CD4-positive, alpha-beta memory T cell (primary cell): ENCODE measurements around the gene COX7A2. TPM values are rescaled to one million over a fixed set of nuclear protein-coding genes. Genes with fewer than 3 reads are reported as not detected.

Experiments
- CTCF ChIA-PET: fragments of 350-600 bp; sonication (Branson Sonifier 250); formaldehyde crosslinking; loops from one replicate; lab custom pipeline; 2021; ENCODE audit warnings: inconsistent platforms; ENCODE audit not compliant: partially characterized antibody; lab: Charles Lee
- POLR2A ChIA-PET: fragments of 350-600 bp; sonication (Branson Sonifier 250); formaldehyde crosslinking; loops from one replicate; lab custom pipeline; 2021; ENCODE audit not compliant: partially characterized antibody; lab: Charles Lee
- DNase-seq, 5 donors: peaks; one replicate each; pipeline versions ENCODE4 v3.0.0 to v3.0.0-alpha.2; 2020 to 2022; ENCODE audit warnings: mixed read lengths in 1 of 5
- H3K27ac ChIP-seq: one replicate; pipeline ENCODE4 v1.7.0; 2013; ENCODE audit warnings: low read depth, low read length
- H3K27me3 ChIP-seq: 2 replicates; pipeline ENCODE4 v1.7.0; 2013; ENCODE audit warnings: mild to moderate bottlenecking, low read length, moderate library complexity; ENCODE audit not compliant: insufficient read depth
- H3K36me3 ChIP-seq: 2 replicates; pipeline ENCODE4 v1.7.0; 2013; ENCODE audit warnings: mild to moderate bottlenecking, low read length, moderate library complexity; ENCODE audit not compliant: insufficient read depth
- H3K4me1 ChIP-seq: 2 replicates; pipeline ENCODE4 v1.7.0; 2013; ENCODE audit warnings: mild to moderate bottlenecking, low read length, moderate library complexity; ENCODE audit not compliant: insufficient read depth
- H3K4me3 ChIP-seq, 2 donors: one replicate each; pipeline ENCODE4 v1.7.0; 2013; ENCODE audit warnings: low read length in 2 of 2, mild to moderate bottlenecking in 1 of 2
- H3K9me3 ChIP-seq, 2 donors: one replicate each; pipeline ENCODE4 v1.7.0; 2013; ENCODE audit warnings: low read length in 2 of 2, control low read depth in 1 of 2; ENCODE audit not compliant: control insufficient read depth in 1 of 2
- H3K27ac Mint-ChIP-seq, 7 donors: one replicate each; pipeline ENCODE4 v1.8.0; 2020 to 2021; ENCODE audit warnings: mixed read lengths in 7 of 7, mild to moderate bottlenecking in 6 of 7, inconsistent platforms in 3 of 7, moderate library complexity in 3 of 7
- H3K27me3 Mint-ChIP-seq, 2 donors: one replicate each; pipeline ENCODE4 v1.8.0; 2020 to 2021; ENCODE audit warnings: mixed read lengths in 2 of 2
- H3K36me3 Mint-ChIP-seq, 2 donors: one replicate each; pipeline ENCODE4 v1.8.0; 2020 to 2021; ENCODE audit warnings: mixed read lengths in 2 of 2, inconsistent platforms in 1 of 2, mild to moderate bottlenecking in 1 of 2
- H3K4me1 Mint-ChIP-seq, 4 donors: one replicate each; pipeline ENCODE4 v1.8.0; 2020 to 2021; ENCODE audit warnings: mixed read lengths in 4 of 4, mild to moderate bottlenecking in 1 of 4
- H3K4me3 Mint-ChIP-seq, 8 donors: one replicate each; pipeline ENCODE4 v1.8.0; 2020 to 2021; ENCODE audit warnings: mixed read lengths in 8 of 8, mild to moderate bottlenecking in 7 of 8, moderate library complexity in 6 of 8, inconsistent platforms in 3 of 8
- H3K9me3 Mint-ChIP-seq, 8 donors: one replicate each; pipeline ENCODE4 v1.8.0; 2020 to 2021; ENCODE audit warnings: mixed read lengths in 8 of 8, mild to moderate bottlenecking in 5 of 8, inconsistent platforms in 3 of 8, moderate library complexity in 1 of 8
- intact Hi-C: fragments of 100-400 bp; cut with micrococcal nuclease; formaldehyde crosslinking; loops from one replicate; pipeline ENCODE4 v1.15.1; 2023
- polyA plus RNA-seq, 2 donors: library from polyadenylated mRNA; unstranded; fragments of 300-500 nt; fragmentation: Illumina TruSeq; gene quantifications; one replicate each; pipeline ENCODE4 v1.2.3, GENCODE V29; 2021
- total RNA-seq, 2 experiments: library from RNA; stranded (reverse); gene quantifications; one replicate each; pipeline ENCODE4 v1.2.3, GENCODE V29; 2021

COX7A2 gene
- total and polyA plus RNA-seq, 4 experiments from 2014 or later, result 188 to 1,007 (median 505) TPM

DNA sequence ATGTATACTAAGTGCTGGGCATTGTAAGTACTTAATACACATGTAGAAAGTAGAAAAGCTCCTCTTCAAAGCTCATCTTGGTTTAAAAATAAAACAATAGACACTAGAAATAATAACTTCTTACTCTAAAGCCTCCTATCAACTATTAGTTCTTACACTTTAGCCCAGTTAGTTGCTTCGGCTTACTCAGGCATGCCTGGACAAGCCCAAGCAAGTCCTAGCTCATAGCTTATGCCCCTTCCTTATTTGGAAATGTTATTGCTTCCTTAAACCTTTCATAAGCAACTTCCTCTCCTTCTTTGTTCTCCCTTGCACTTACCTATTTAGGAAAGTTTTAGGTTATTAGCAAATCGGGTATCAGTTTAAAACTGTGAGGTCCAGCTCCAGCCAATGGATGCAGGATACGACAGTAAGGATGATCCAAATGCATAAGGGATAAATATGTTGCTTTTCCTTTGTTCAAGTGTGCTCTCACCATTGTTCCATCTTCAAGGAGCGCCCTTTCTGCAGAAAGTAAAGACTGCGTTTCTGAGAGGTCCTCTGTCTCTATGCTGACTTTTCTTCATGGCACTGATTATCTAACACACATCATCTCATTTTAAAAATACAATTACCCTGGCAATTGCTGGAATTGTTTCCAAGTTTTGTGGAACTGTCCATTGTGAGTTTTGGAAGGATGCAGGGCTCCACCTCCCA is 28.7 kb upstream of the COX7A2 start:
- Mint-ChIP-seq H3K27me3 (no peaks in the 10 kb centered on the region), H3K27ac (peak overlapping the region in 4 of 7 donors; percentile 11 to 74 (median 46)), H3K4me3 (peak overlapping the region in 2 of 8 donors; percentile 14 to 25), H3K9me3 (peaks cover 0 to 2% (median 0%) of the 10 kb centered on the region in 8 donors), H3K4me1 (peaks cover 60 to 85% (median 72%) of the 10 kb centered on the region in 4 donors), H3K36me3 (peaks cover 36 to 37% of the 10 kb centered on the region in 2 donors)
- Histone ChIP-seq H3K4me1 (peaks cover 46% of the 10 kb centered on the region), H3K9me3 (no peaks in the 10 kb centered on the region), H3K4me3 (no peak overlapping the region), H3K36me3 (peaks cover 6% of the 10 kb centered on the region), H3K27me3 (no peaks in the 10 kb centered on the region), H3K27ac (no peak overlapping the region)
- ChIA-PET CTCF (interaction anchor here (1.5 to 2.8 kb wide), 3 partner anchors 10 to 255 kb away, joined by 3 to 8 read pairs (median 4); no protein-coding TSS in a partner anchor), POLR2A (interaction anchor here (1.4 kb wide), 1 partner anchor 12 kb away, joined by 6 read pairs; the partner anchor contains the start of gene TMEM30A)
- intact Hi-C loops, result no loop called here
- no peak for DNase-seq

- Histone ChIP-seq H3K4me1 (peaks cover 26% of the 10 kb centered on the region), H3K4me3 (no peak overlapping the region), H3K27ac (no peak overlapping the region), H3K36me3 (peaks cover 8% of the 10 kb centered on the region), H3K9me3 (no peaks in the 10 kb centered on the region), H3K27me3 (no peaks in the 10 kb centered on the region)
- POLR2A ChIA-PET, result no interaction called here
- CTCF ChIA-PET, result interaction anchor here (1.2 to 3.1 kb wide), 4 partner anchors 9 to 16 kb away, joined by 6 to 20 read pairs (median 7); no protein-coding TSS in a partner anchor
- no peak for DNase-seq
- Mint-ChIP-seq H3K4me3 (no peak overlapping the region), H3K27ac (peak overlapping the region in 5 of 7 donors; percentile 8 to 58 (median 47)), H3K27me3 (no peaks in the 10 kb centered on the region), H3K9me3 (peaks cover 0 to 2% (median 0%) of the 10 kb centered on the region in 8 donors), H3K36me3 (peaks cover 14 to 29% of the 10 kb centered on the region in 2 donors), H3K4me1 (peaks cover 39 to 61% (median 49%) of the 10 kb centered on the region in 4 donors)
- intact Hi-C loops, result no loop called here
Measured at GRCh38 chr6:75268988-75269354, 25.4 kb upstream of the COX7A2 start.

- Mint-ChIP-seq H3K36me3 (peaks cover 15 to 34% of the 10 kb centered on the region in 2 donors), H3K4me3 (no peak overlapping the region), H3K9me3 (peaks cover 0 to 2% (median 0%) of the 10 kb centered on the region in 8 donors), H3K27ac (peak overlapping the region in 6 of 7 donors; percentile 8 to 77 (median 50)), H3K4me1 (peaks cover 36 to 57% (median 45%) of the 10 kb centered on the region in 4 donors), H3K27me3 (no peaks in the 10 kb centered on the region)
- peaks cover 15% of the 10 kb centered on the region for H3K36me3 ChIP-seq
- peaks cover 26% of the 10 kb centered on the region for H3K4me1 ChIP-seq
- H3K4me3 ChIP-seq, result no peak overlapping the region
- POLR2A ChIA-PET, result interaction anchor here (1.1 to 1.7 kb wide), 2 partner anchors 17 to 334 kb away, joined by 3 read pairs; no protein-coding TSS in a partner anchor
- DNase-seq, result no peak
- H3K27me3 ChIP-seq, result no peaks in the 10 kb centered on the region
- intact Hi-C loops, result no loop called here
- no peaks in the 10 kb centered on the region for H3K9me3 ChIP-seq
- CTCF ChIA-PET, result interaction anchor here (0.7 to 3.1 kb wide), 20 partner anchors 10 to 390 kb away, joined by 3 to 22 read pairs (median 5); partner anchors contain the start of gene COX7A2
- no peak overlapping the region for H3K27ac ChIP-seq
Measured at GRCh38 chr6:75268121-75268987, 24.8 kb upstream of the COX7A2 start.

GRCh38 chr6:75267461-75267860 is 23.9 kb upstream of the COX7A2 start:
- Mint-ChIP-seq H3K27me3 (no peaks in the 10 kb centered on the region), H3K4me3 (peak overlapping the region in 1 of 8 donors; percentile 8), H3K9me3 (no peaks in the 10 kb centered on the region), H3K27ac (peak overlapping the region in 1 of 7 donors; percentile 43), H3K4me1 (peaks cover 33 to 54% (median 44%) of the 10 kb centered on the region in 4 donors), H3K36me3 (peaks cover 16 to 36% of the 10 kb centered on the region in 2 donors)
- DNase-seq, result no peak
- POLR2A ChIA-PET, result interaction anchor here (1.1 to 1.7 kb wide), 2 partner anchors 18 to 335 kb away, joined by 3 read pairs; no protein-coding TSS in a partner anchor
- intact Hi-C loops, result loop anchor here (2.0 kb wide), 1 partner anchor 17 kb away; the partner anchor contains the start of gene TMEM30A
- H3K27ac ChIP-seq, result no peak overlapping the region
- peaks cover 19% of the 10 kb centered on the region for H3K36me3 ChIP-seq
- CTCF ChIA-PET, result interaction anchor here (0.7 to 3.1 kb wide), 31 partner anchors 8 to 390 kb away, joined by 3 to 22 read pairs (median 5); partner anchors contain the start of genes COX7A2 and TMEM30A
- no peaks in the 10 kb centered on the region for H3K9me3 ChIP-seq
- H3K27me3 ChIP-seq, result no peaks in the 10 kb centered on the region
- no peak overlapping the region for H3K4me3 ChIP-seq
- peaks cover 21% of the 10 kb centered on the region for H3K4me1 ChIP-seq

DNA sequence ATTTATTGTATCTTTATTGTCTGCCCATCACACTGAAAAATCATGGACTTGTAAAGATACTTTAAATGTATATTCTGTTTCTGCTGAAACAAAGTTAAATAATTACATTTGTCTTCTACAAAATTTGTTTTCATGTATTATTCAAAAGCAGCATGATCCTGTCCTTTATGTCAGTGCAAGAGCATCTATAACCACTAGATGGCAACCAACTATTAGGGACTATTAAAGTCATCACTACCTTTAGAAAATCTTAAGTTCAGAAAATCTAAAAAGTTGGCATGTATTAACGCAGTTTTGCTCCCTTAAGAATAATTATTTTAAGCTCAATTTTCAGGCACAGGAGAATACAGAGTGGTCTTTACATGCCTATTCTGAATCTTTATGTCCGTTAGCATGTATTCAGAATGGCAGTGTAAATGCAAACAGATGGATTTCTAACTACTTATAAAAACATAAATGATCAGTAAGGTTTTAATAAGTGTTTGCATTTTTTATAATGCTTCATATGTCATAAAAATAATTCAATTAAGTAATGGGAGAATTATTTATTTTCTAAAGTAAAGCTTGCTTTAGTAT is 23.2 kb upstream of the COX7A2 start:
- H3K27me3 Mint-ChIP-seq, result no peaks in the 10 kb centered on the region
- ChIA-PET POLR2A (interaction anchor here (0.9 to 1.7 kb wide), 3 partner anchors 18 to 336 kb away, joined by 3 to 4 read pairs (median 3); partner anchors contain the start of gene COX7A2), CTCF (interaction anchor here (0.9 to 3.1 kb wide), 20 partner anchors 8 to 289 kb away, joined by 3 to 22 read pairs (median 5); partner anchors contain the start of genes COX7A2 and TMEM30A)
- peak in 4 of 5 donors; percentile 41 to 43 (median 41) for DNase-seq
- no peak overlapping the region for H3K4me3 Mint-ChIP-seq
- Histone ChIP-seq H3K4me3 (no peak overlapping the region), H3K4me1 (peaks cover 15% of the 10 kb centered on the region), H3K27me3 (no peaks in the 10 kb centered on the region), H3K27ac (no peak overlapping the region), H3K9me3 (no peaks in the 10 kb centered on the region), H3K36me3 (peaks cover 17% of the 10 kb centered on the region)
- H3K36me3 Mint-ChIP-seq, result peaks cover 12 to 35% of the 10 kb centered on the region in 2 donors
- H3K4me1 Mint-ChIP-seq, result peaks cover 29 to 48% (median 39%) of the 10 kb centered on the region in 4 donors
- H3K9me3 Mint-ChIP-seq, result no peaks in the 10 kb centered on the region
- H3K27ac Mint-ChIP-seq, result no peak overlapping the region
- intact Hi-C loops, result loop anchor here (1.0 to 2.0 kb wide), 3 partner anchors 18 to 259 kb away; partner anchors contain the start of gene TMEM30A

GRCh38 chr6:75263401-75263750 is 19.8 kb upstream of the COX7A2 start:
- Mint-ChIP-seq H3K4me1 (peaks cover 12 to 19% (median 15%) of the 10 kb centered on the region in 4 donors), H3K36me3 (peaks cover 20 to 52% of the 10 kb centered on the region in 2 donors), H3K27me3 (no peaks in the 10 kb centered on the region), H3K27ac (no peak overlapping the region), H3K4me3 (no peak overlapping the region), H3K9me3 (no peaks in the 10 kb centered on the region)
- ChIA-PET CTCF (interaction anchor here (1.7 kb wide), 1 partner anchor 34 kb away, joined by 6 read pairs; no protein-coding TSS in a partner anchor), POLR2A (no interaction called here)
- H3K4me1 ChIP-seq, result peaks cover 12% of the 10 kb centered on the region
- no peak overlapping the region for H3K4me3 ChIP-seq
- peaks cover 46% of the 10 kb centered on the region for H3K36me3 ChIP-seq
- no peak overlapping the region for H3K27ac ChIP-seq
- H3K9me3 ChIP-seq, result no peaks in the 10 kb centered on the region
- H3K27me3 ChIP-seq, result no peaks in the 10 kb centered on the region
- intact Hi-C loops, result no loop called here
- DNase-seq, result no peak
